Endothelial cell of umbilical vein (primary cell): ENCODE results near the gene ALPL. TPM values are rescaled to one million over a fixed set of nuclear protein-coding genes. Genes with fewer than 3 reads are reported as not detected.

Source experiments
- BruUV-seq: library from RNA; stranded (reverse); fragments of 400-500 nt; replicated peaks from 2 replicates; lab custom pipeline; 2021; lab: Mats Ljungman, UMichigan
- CTCF ChIA-PET: fragments of 300-600, 350-600 bp; sonication (Branson Sonifier 250); formaldehyde crosslinking; loops from one replicate; lab custom pipeline; 2021; ENCODE audit warnings: antibody characterized with exemption, inconsistent platforms; lab: Charles Lee
- POLR2A ChIA-PET: fragments of 300-600, 350-600 bp; sonication (Branson Sonifier 250); formaldehyde crosslinking; loops from one replicate; lab custom pipeline; 2021; ENCODE audit warnings: antibody characterized with exemption, inconsistent platforms; lab: Charles Lee
- DNase-seq: peaks from one replicate; pipeline ENCODE4 v3.0.0-alpha.2; 2011; ENCODE audit warnings: low read depth, low spot score
- FAIRE-seq: peaks from 2 replicates; lab custom pipeline; 2011; peaks lifted over from hg19 to GRCh38; lab: Jason Lieb, UNC
- H2AFZ ChIP-seq: 2 replicates; pipeline ENCODE4 v1.6.0; 2012; ENCODE audit warnings: low read depth, low read length, control low read depth, inconsistent platforms
- H3K27ac ChIP-seq: 2 replicates; pipeline ENCODE4 v1.5.1; 2011; ENCODE audit warnings: low read depth, mild to moderate bottlenecking, control low read depth, low read length, moderate library complexity; ENCODE audit not compliant: insufficient read depth
- H3K27me3 ChIP-seq, 2 experiments: 2 replicates each; pipeline versions ENCODE4 v1.6.0 to v1.6.1; 2011; ENCODE audit warnings: low read length in 2 of 2, mixed read lengths in 1 of 2; ENCODE audit not compliant: control insufficient read depth in 2 of 2, insufficient read depth in 2 of 2
- H3K36me3 ChIP-seq, 2 experiments: 2 replicates in 1 of 2; 3 replicates in 1 of 2; pipeline ENCODE4 v1.5.1; 2011; ENCODE audit warnings: low read length in 2 of 2, mild to moderate bottlenecking in 1 of 2, moderate library complexity in 1 of 2; ENCODE audit not compliant: control insufficient read depth in 2 of 2, insufficient read depth in 2 of 2; ENCODE audit errors: extremely low read depth in 1 of 2
- H3K4me1 ChIP-seq: 3 replicates; pipeline ENCODE4 v1.5.1; 2011; ENCODE audit warnings: mild to moderate bottlenecking, low read length; ENCODE audit not compliant: control insufficient read depth, insufficient read depth; ENCODE audit errors: extremely low read depth
- H3K4me2 ChIP-seq: 2 replicates; pipeline ENCODE4 v1.6.1; 2011; ENCODE audit warnings: low read length, control low read depth, mixed read lengths; ENCODE audit not compliant: insufficient read depth
- H3K4me3 ChIP-seq, 3 experiments: fragments of 200-600 bp in 1 of 3; sonication (generic), shearing (Covaris generic) in 1 of 3; replicated peaks in 1 of 3; 2 replicates each; pipeline ENCODE4 v1.5.1; 2011 to 2016; ENCODE audit warnings: control low read depth in 3 of 3, low read length in 3 of 3, mild to moderate bottlenecking in 2 of 3, inconsistent platforms in 1 of 3, low read depth in 1 of 3, moderate library complexity in 1 of 3; ENCODE audit not compliant: insufficient read depth in 1 of 3
- H3K79me2 ChIP-seq: 2 replicates; pipeline ENCODE4 v1.6.0; 2012; ENCODE audit warnings: low read length, inconsistent platforms; ENCODE audit not compliant: control insufficient read depth, insufficient read depth
- H3K9ac ChIP-seq: replicated peaks from 2 replicates; pipeline ENCODE3; 2011; ENCODE audit warnings: low read length, control low read depth; ENCODE audit not compliant: insufficient read depth; ENCODE audit errors: extremely low read depth
- H3K9me1 ChIP-seq: replicated peaks from 3 replicates; pipeline ENCODE4 v1.6.0; 2011; ENCODE audit warnings: mild to moderate bottlenecking, low read length; ENCODE audit not compliant: control insufficient read depth, insufficient read depth; ENCODE audit errors: extremely low read depth
- H3K9me3 ChIP-seq: replicated peaks from 2 replicates; pipeline ENCODE4 v1.5.1; 2012; ENCODE audit warnings: low read length, inconsistent platforms; ENCODE audit not compliant: control insufficient read depth, insufficient read depth
- H4K20me1 ChIP-seq: replicated peaks from 2 replicates; pipeline ENCODE3; 2011; ENCODE audit warnings: mild to moderate bottlenecking, low read length; ENCODE audit not compliant: control insufficient read depth, insufficient read depth; ENCODE audit errors: extremely low read depth
- CTCF ChIP-seq, 2 donors: IDR thresholded peaks; 1 replicate in 1 of 2; 2 replicates in 1 of 2; pipeline ENCODE4 v1.5.1; 2011; ENCODE audit warnings: low read length in 2 of 2, mild to moderate bottlenecking in 2 of 2, moderate library complexity in 2 of 2, control low read depth in 1 of 2, inconsistent platforms in 1 of 2, low read depth in 1 of 2; ENCODE audit not compliant: insufficient read depth in 1 of 2; ENCODE audit errors: extremely low read depth in 1 of 2
- EZH2 ChIP-seq: IDR thresholded peaks from 2 replicates; pipeline ENCODE4 v1.6.1; 2012; ENCODE audit warnings: borderline replicate concordance, low read depth, mild to moderate bottlenecking, moderate library complexity, low read length, inconsistent platforms; ENCODE audit not compliant: severe bottlenecking
- FOS ChIP-seq: IDR thresholded peaks from 2 replicates; pipeline ENCODE4 v1.6.1; 2011; ENCODE audit warnings: mild to moderate bottlenecking, low read length, moderate library complexity, borderline replicate concordance; ENCODE audit not compliant: insufficient read depth
- GATA2 ChIP-seq: IDR thresholded peaks from 2 replicates; pipeline ENCODE4 v1.7.0; 2011; ENCODE audit warnings: low read depth, mild to moderate bottlenecking, moderate library complexity, mixed read lengths, low read length; ENCODE audit not compliant: insufficient read length, insufficient read depth
- JUN ChIP-seq: IDR thresholded peaks from 2 replicates; pipeline ENCODE4 v1.6.1; 2011; ENCODE audit warnings: borderline replicate concordance, low read depth; ENCODE audit not compliant: insufficient read length, insufficient read depth
- MAX ChIP-seq: IDR thresholded peaks from 2 replicates; pipeline ENCODE4 v1.6.1; 2011; ENCODE audit not compliant: insufficient read depth, insufficient read length
- MYC ChIP-seq: IDR thresholded peaks from one replicate; pipeline ENCODE4 v1.6.1; 2011; ENCODE audit warnings: mild to moderate bottlenecking, low read depth, low read length
- POLR2A ChIP-seq: IDR thresholded peaks from 2 replicates; pipeline ENCODE4 v1.6.1; 2012; ENCODE audit warnings: low read depth, mild to moderate bottlenecking, control low read depth, low read length
- POLR2AphosphoS5 ChIP-seq: IDR thresholded peaks from 2 replicates; pipeline ENCODE4 v1.6.1; 2012; ENCODE audit warnings: low read depth, mild to moderate bottlenecking, control low read depth, low read length, moderate library complexity; ENCODE audit not compliant: insufficient read depth
- dilution Hi-C: fragments of 300-500 bp; cut with MboI; formaldehyde crosslinking; loops from one replicate; pipeline ENCODE4 v1.15.0; 2019; ENCODE audit warnings: low sequenced_read_pairs; ENCODE audit not compliant: extremely low pct_ligation_motif_present
- intact Hi-C: fragments of 100-400 bp; cut with micrococcal nuclease; formaldehyde crosslinking; loops from one replicate; pipeline ENCODE4 v1.10.0; 2022
- polyA plus RNA-seq, 4 experiments: library from polyadenylated mRNA; depleted of rRNA in 3 of 4; stranded (reverse) in 3 of 4; unstranded in 1 of 4; fragments of >200 nt; gene quantifications; 2 replicates each; pipeline versions ENCODE4 v1.2.1 to v1.2.3, GENCODE V29; 2011 to 2012; ENCODE audit warnings: missing spikeins in 1 of 4
- total RNA-seq: library from RNA; stranded (reverse); gene quantifications from 2 replicates; pipeline ENCODE4 v1.2.3, GENCODE V29; 2021

The ALPL gene
- total and polyA plus RNA-seq, 2 donors (not counting 3 experiments of a cell fraction or from before 2014, with no cell fraction given), result 0.38 to 0.92 TPM

DNA sequence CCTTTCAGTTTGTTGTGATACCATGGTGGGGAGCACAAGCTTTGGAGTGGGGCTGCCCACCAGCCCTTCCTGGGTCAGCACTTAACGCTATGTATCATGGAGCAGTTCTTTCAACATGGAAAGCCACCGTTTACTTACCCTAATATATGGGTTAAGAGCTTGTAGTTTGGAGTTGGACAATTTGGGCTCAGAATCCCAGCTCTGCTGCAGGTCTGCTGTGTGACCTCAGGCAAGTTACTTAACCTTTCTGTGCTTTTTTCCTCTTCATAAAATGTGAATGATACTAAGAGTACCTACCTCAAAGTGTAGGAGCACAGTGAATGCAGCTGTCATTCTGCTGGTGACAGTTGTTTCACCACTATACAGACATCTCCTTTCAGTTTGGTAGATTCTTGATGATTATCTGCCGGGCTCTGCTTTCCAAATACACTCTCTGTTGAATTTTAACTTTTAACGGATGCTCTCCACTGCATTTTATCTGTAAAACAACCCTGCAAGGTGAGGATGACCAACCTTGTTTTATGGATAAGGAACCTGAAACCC lies 23.8 kb downstream of the ALPL start:
- no peak for FAIRE-seq
- BruUV-seq, result no TSS peak

More for the DNA sequence above, 23.8 kb downstream of the ALPL start:
- Histone ChIP-seq H3K9me3 (no peaks in the 10 kb centered on the region), H3K9me1 (no peaks in the 10 kb centered on the region), H3K27me3 (peaks cover 21 to 25% of the 10 kb centered on the region in 2 experiments), H3K36me3 (no peaks in the 10 kb centered on the region), H3K9ac (no peak overlapping the region), H4K20me1 (no peaks in the 10 kb centered on the region), H3K79me2 (no peaks in the 10 kb centered on the region), H3K27ac (no peak overlapping the region), H2AFZ (no peak overlapping the region), H3K4me2 (no peak overlapping the region), H3K4me1 (no peaks in the 10 kb centered on the region), H3K4me3 (no peak overlapping the region)
- TF ChIP-seq MAX (no peak), CTCF (IDR thresholded peaks at IDR 0.05; ENCODE audit: extremely low read depth in 1 of 2, insufficient read depth in 1 of 2, low read depth in 1 of 2, low read length in 2 of 2) (no peak), MYC (no peak), POLR2AphosphoS5 (no peak), FOS (no peak), JUN (no peak), POLR2A (no peak), GATA2 (no peak), EZH2 (no peak)
- dilution Hi-C loops, result no loop called here
- ChIA-PET POLR2A (no interaction called here), CTCF (interaction anchor here (1.1 to 1.5 kb wide), 3 partner anchors 13 to 161 kb away, joined by 4 to 9 read pairs (median 5); partner anchors contain the start of gene ALPL)
- DNase-seq, result no peak
- intact Hi-C loops, result no loop called here
